Erythroblast (primary cell): ENCODE measurements around the gene DHX30.
"Not testable (repeated sequence)": the region's sequence is repeated elsewhere in the genome, so short reads cannot be mapped to it uniquely, and the experiment has no call there.

ENCODE experiments used
- GATA1 ChIP-seq: IDR thresholded peaks from 2 replicates; pipeline ENCODE4 v1.6.1; 2011; ENCODE audit warnings: low read depth, mild to moderate bottlenecking, control low read depth, low read length, moderate library complexity
- POLR2A ChIP-seq: IDR thresholded peaks from 2 replicates; pipeline ENCODE4 v1.6.1; 2011; ENCODE audit warnings: mild to moderate bottlenecking, low read length

DNA sequence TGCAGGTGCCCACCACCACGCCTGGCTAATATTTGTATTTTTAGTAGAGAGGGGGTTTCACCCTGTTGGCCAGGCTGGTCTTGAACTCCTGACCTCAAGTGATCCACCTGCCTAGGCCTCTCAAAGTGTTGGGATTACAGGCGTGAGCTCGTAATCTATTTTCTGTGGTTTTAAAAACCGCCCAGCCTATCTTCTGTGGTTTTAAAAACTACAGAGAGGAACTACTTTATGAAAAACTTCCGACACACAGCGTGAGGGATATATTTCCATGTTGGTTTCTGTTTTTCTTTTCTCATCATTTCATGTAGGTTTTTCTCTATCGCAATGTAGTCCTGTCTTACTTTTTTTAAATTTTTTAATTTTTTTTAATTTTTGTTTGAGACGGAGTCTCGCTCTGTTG is 26.5 kb downstream of the DHX30 start:
- TF ChIP-seq POLR2A, GATA1: not testable (repeated sequence)
